Measurements from ENCODE around the gene CCDC141. TPM values are rescaled to one million over a fixed set of nuclear protein-coding genes. Genes with fewer than 3 reads are reported as not detected.
A peak's percentile ranks its signal among the peaks of the same experiment; 100 is the strongest.
"Not testable (repeated sequence)": the region's sequence is repeated elsewhere in the genome, so short reads cannot be mapped to it uniquely, and the experiment has no call there.

CCDC141 gene, protein sequence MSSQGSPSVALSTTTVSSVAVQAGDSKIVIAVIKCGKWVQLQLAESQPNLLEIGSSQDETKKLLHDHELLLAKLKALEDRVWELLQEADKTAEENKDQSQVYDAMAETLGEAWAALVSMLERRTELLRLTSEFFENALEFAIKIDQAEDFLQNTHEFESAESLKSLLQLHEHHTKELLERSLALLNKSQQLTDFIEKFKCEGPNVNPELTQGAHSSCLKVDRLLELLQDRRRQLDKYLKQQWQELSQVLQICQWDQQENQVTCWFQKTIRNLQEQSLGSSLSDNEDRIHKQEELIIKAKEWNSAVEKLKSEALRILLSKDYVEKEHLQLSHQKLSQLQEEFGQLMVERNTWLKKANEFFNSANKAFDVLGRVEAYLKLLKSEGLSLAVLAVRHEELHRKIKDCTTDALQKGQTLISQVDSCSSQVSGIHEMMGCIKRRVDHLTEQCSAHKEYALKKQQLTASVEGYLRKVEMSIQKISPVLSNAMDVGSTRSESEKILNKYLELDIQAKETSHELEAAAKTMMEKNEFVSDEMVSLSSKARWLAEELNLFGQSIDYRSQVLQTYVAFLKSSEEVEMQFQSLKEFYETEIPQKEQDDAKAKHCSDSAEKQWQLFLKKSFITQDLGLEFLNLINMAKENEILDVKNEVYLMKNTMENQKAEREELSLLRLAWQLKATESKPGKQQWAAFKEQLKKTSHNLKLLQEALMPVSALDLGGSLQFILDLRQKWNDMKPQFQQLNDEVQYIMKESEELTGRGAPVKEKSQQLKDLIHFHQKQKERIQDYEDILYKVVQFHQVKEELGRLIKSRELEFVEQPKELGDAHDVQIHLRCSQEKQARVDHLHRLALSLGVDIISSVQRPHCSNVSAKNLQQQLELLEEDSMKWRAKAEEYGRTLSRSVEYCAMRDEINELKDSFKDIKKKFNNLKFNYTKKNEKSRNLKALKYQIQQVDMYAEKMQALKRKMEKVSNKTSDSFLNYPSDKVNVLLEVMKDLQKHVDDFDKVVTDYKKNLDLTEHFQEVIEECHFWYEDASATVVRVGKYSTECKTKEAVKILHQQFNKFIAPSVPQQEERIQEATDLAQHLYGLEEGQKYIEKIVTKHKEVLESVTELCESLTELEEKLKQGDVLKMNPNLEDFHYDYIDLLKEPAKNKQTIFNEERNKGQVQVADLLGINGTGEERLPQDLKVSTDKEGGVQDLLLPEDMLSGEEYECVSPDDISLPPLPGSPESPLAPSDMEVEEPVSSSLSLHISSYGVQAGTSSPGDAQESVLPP (N-terminal part only)
- 1 to 10 TPM; 1.9 to 2.1 TPM for total RNA-seq

DNA sequence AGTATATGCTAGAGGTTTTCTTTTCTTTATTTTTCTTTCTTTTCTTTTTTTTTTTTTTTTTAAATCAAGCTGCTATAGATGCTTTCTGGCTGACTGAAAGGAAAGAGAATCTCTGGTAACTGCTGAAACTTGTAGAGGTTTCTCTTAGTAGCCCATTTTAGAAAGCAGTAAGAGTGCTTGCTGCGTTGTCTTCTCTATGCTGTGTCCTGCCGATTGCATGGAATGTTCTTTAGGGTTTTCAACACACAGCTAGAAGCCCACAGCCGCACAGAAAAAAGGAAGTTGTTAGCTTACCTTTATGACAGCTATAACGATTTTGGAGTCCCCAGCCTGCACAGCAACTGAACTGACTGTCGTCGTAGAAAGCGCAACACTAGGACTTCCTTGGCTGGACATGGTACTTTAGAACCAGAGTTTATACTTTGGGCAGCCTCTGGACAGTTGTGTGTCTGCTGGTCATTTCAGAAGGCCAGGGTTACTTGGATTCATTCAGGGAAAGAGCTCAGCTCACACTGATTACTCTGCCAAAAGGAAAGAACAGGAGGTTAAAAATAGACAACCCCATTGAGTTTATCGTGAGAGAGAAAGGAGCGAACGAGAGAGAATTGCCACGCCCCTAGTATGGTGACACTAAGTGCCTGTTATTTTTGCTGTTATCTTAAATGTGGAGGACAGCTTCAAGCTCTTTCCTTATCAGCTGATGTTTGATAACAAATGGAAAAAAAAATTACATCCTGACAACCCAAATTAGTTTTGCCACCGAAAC is at the start of gene CCDC141:
TSS of gene CCDC141 (minus strand) at position 592 of the 766 bp plus-strand sequence. CDS start at position 396, 196 bp downstream.
- Mint-ChIP-seq H3K4me3 (peak within 1 kb of the TSS; percentile 76), H3K9me3 (no peaks in the 10 kb centered on the region), H3K36me3 (ENCODE audit: low read depth) (no peaks in the 10 kb centered on the region), H3K27ac (peak within 1 kb of the TSS; percentile 59), H3K4me1 (no peaks in the 10 kb centered on the region), H3K27me3 (no peaks in the 10 kb centered on the region)
- peak; percentile 40 for ATAC-seq (replicated peaks)

DNA sequence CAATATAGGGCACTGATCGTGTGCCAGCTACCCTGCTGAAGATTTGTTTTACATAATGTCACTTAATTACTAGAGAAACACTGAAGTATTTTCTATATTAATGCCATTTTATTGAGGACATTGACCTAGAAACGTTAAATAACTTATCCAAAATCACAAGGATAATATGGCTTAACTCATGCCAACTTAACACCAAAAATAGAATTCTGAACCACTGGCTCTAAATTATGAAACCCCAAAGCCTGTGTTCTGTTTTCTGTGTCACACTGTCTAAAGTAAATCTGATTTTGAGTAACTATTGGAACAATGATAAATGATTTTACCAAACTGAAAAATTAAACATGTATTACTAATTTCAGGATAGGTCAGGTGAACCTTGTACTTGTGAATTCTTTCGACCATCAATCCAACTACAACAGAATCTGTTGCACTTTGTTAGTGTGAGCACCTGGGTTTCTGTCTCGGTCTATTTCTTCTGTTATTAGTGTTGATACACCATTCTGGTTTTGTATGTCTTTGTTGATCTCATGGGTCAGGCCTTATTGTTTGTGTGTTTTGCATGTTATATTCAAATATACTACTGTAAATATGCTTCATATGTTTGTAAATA is 48.2 kb upstream of the CCDC141 start:
- no peak overlapping the region for H3K4me3 Mint-ChIP-seq
- H3K9me3 Mint-ChIP-seq: no peaks in the 10 kb centered on the region
- peaks cover 5% of the 10 kb centered on the region for H3K27me3 Mint-ChIP-seq

DNA sequence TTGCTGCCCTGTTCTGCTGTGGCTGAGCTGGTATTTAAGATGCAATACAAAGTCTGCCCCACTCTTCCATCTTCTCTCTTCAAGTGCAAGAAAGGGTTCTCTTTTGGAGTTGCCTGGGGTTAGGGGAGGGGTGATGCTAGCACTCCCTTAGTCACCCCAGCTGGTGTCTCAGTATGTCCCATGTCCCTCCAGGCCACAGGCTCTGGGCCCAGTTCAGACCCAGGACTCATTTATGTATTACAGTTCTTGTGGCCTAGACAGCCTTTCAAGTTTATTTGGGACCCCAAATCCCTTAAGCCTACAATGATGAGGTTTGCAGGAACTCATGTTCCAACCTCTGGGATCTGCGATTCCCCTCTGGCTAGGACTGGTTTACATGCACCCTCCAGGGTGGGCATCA is 47.2 kb upstream of the CCDC141 start:
- Mint-ChIP-seq H3K27me3 (peaks cover 5% of the 10 kb centered on the region), H3K4me1 (no peaks in the 10 kb centered on the region), H3K27ac (no peak overlapping the region), H3K9me3 (no peaks in the 10 kb centered on the region), H3K36me3 (ENCODE audit: low read depth) (no peaks in the 10 kb centered on the region), H3K4me3 (no peak overlapping the region)
- no peak for ATAC-seq (replicated peaks)

More for the DNA sequence above, 48.2 kb upstream of the CCDC141 start:
- no peak for ATAC-seq (replicated peaks)
- Mint-ChIP-seq H3K27ac (no peak overlapping the region), H3K36me3 (ENCODE audit: low read depth) (no peaks in the 10 kb centered on the region), H3K4me1 (no peaks in the 10 kb centered on the region)

DNA sequence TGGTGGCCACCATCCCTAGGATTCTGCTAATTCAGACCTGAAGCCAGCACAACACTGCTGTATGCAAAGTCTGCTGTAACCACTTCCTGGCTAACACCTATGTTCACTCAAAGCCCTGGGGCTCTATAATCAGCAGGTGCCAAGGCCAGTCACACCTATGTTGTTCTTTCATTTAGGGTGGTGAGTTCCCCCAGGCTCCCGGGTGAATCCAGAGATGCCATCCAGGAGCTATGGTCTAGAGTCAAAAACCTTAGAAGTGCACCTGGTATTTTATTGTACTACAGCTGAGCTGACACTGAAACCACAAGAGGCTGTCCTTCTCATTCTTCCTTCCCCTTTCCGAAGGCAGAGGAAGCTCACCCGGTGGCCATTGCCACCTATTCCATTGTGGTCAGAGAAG is 46.2 kb upstream of the CCDC141 start:
- Mint-ChIP-seq H3K4me1 (no peaks in the 10 kb centered on the region), H3K4me3 (no peak overlapping the region), H3K27ac (no peak overlapping the region), H3K36me3 (ENCODE audit: low read depth) (no peaks in the 10 kb centered on the region), H3K9me3 (no peaks in the 10 kb centered on the region), H3K27me3 (peaks cover 5% of the 10 kb centered on the region)
- peak; percentile 45 for ATAC-seq (replicated peaks)

DNA sequence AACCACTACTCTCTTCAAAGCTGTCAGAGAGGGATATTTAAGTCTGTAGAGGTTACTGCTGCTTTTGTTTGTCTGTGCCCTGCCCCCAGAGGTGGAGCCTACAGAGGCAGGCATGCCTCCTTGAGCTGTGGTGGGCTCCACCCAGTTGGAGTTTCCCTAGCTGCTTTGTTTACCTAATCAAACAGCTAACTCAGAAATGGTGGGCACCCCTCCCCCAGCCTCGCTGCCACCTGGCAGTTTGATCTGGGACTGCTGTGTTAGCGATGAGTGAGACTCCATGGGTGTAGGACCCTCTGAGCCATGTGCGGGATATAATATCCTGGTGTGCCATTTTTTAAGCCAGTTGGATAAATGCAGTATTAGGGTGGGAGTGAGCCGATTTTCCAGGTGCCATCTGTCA is 43.0 kb upstream of the CCDC141 start:
- not testable (repeated sequence) for H3K27ac Mint-ChIP-seq; H3K36me3 Mint-ChIP-seq (ENCODE audit: low read depth); H3K9me3 Mint-ChIP-seq; ATAC-seq (replicated peaks); H3K4me1 Mint-ChIP-seq; H3K4me3 Mint-ChIP-seq; H3K27me3 Mint-ChIP-seq

DNA sequence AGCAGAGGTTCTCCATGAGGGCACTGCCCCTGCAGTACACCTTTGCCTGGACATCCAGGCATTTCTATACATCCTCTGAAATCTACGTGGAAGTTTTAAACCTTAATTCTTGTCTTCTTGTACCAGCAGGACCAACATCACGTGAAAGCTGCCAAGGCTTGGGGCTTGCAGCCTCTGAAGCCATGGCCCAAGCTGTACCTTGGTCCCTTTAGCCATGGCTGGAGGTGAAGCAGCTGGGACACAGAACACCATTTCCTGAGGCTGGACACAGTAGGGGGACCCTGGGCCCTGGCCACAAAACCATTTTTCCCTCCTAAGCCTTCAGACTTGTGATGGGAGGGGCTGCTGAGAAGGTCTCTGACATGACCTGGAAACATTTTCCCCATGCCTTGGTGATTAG is 32.8 kb upstream of the CCDC141 start:
- H3K9me3 Mint-ChIP-seq: peaks cover 12% of the 10 kb centered on the region
- no peaks in the 10 kb centered on the region for H3K4me1 Mint-ChIP-seq
- no peak for ATAC-seq (replicated peaks)
- no peak overlapping the region for H3K27ac Mint-ChIP-seq
- H3K4me3 Mint-ChIP-seq: no peak overlapping the region
- H3K36me3 Mint-ChIP-seq (ENCODE audit: low read depth): no peaks in the 10 kb centered on the region
- no peaks in the 10 kb centered on the region for H3K27me3 Mint-ChIP-seq

DNA sequence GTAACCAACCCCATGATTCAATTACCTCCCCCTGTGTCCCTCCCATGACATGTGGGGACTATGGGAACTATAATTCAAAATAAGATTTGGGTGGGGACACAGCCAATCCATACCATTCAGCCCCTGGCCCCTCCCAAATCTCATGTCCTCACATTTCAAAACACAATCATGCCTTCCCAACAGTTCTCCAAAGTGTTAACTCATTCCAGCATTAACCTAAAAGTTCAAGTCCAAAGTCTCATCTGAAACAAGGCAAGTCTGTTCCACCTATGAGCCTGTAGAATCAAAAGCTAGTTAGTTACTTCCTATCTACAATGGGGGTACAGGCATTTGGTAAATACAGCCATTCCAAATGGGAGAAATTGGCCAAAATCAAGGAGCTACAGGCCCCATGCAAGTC is 32.0 kb upstream of the CCDC141 start:
- ATAC-seq (replicated peaks): no peak
- Mint-ChIP-seq H3K4me1 (no peaks in the 10 kb centered on the region), H3K36me3 (ENCODE audit: low read depth) (no peaks in the 10 kb centered on the region), H3K4me3 (no peak overlapping the region), H3K27ac (no peak overlapping the region), H3K9me3 (peaks cover 17% of the 10 kb centered on the region), H3K27me3 (no peaks in the 10 kb centered on the region)

DNA sequence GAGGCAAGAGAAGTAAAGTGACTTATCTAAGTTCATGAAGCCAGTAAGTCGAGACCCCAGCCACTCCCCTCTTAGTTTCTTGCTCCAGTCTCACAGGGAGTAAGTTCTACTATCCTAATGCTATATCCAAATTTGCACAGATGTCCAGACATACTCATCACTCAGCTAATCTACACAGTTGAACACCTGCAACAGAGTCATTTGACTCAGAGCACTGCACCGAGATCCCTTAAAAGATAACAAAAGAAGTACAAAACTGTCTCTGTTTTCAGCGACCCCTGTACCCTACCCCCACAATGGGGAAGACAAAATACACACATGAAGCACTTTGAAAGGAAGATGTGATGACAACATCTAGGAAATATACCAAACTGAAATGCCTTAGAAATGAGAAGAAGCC is 22.6 kb upstream of the CCDC141 start:
- Mint-ChIP-seq H3K27ac (no peak overlapping the region), H3K27me3 (peaks cover 7% of the 10 kb centered on the region), H3K4me1 (no peaks in the 10 kb centered on the region), H3K36me3 (ENCODE audit: low read depth) (no peaks in the 10 kb centered on the region), H3K9me3 (peaks cover 5% of the 10 kb centered on the region), H3K4me3 (no peak overlapping the region)
- ATAC-seq (replicated peaks): no peak

DNA sequence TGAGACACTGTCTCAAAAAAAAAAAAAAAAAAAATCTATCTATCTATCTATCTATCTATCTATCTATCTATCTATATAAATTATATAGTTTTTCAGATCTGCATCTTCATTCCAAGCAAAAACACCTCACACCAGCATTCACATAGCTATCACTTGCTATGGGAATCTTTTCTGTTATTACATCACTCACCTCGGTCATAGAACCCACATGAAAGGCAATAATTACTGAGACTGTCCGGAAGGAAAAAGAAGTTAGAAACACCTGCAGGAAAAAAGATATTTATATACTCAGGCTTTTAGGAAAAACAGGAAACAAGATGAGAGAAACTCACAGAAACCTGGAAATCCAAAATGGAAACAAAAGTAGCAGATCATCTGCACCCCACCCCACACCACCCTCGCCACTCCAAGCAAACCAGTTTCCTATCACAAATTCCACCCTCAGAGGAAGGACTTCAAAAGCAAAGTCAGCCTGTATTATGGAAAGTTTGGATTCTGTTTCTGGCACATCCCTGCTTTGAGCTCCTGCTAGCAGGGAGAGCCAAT is 21.9 kb upstream of the CCDC141 start:
- peaks cover under 1% of the 10 kb centered on the region for H3K9me3 Mint-ChIP-seq
- no peaks in the 10 kb centered on the region for H3K36me3 Mint-ChIP-seq (ENCODE audit: low read depth)
- H3K4me3 Mint-ChIP-seq: no peak overlapping the region
- H3K4me1 Mint-ChIP-seq: no peaks in the 10 kb centered on the region
- ATAC-seq (replicated peaks): no peak
- H3K27me3 Mint-ChIP-seq: peaks cover 7% of the 10 kb centered on the region
- H3K27ac Mint-ChIP-seq: no peak overlapping the region

DNA sequence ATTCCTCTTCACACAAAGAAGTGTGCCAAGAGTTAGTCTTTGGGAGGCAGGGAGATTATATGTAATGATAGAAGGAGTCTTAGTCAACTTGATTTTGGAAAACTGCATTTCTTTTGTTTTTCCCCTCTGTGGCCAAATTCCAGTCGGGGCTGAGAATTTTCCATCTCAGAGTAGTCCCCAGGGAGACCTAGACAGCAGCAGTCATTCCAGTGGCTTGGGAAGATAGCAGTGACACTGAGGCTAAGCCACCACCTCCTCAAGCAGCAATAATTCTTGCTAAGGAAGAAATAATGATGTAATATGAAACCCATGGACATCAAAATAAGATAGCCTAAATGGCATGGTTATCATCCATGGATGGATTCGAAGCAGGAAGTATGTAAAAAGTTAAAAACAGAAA is 21.0 kb upstream of the CCDC141 start:
- H3K4me3 Mint-ChIP-seq: no peak overlapping the region
- peaks cover 7% of the 10 kb centered on the region for H3K27me3 Mint-ChIP-seq
- no peaks in the 10 kb centered on the region for H3K9me3 Mint-ChIP-seq
- H3K27ac Mint-ChIP-seq: no peak overlapping the region
- H3K36me3 Mint-ChIP-seq (ENCODE audit: low read depth): no peaks in the 10 kb centered on the region
- ATAC-seq (replicated peaks): no peak
- H3K4me1 Mint-ChIP-seq: no peaks in the 10 kb centered on the region

DNA sequence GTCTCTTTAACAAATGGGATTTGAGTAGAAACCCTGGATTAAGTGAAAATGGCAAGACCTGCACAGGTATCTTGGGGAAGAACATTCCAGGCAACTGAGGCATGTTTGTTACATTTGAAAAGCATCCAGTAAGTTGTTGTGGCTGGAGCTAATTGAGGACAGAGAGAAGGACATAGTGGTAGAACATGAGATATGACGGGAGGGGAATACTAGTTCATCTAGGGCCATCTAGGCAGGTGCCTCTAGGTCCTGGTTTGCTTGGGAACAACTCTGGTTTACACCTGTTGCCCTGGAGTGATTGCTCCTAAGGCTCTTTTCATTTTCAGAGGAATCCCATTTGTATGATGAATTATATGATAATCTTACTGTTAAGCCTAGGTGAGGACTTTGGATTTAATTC is 19.7 kb upstream of the CCDC141 start:
- Mint-ChIP-seq H3K4me3 (no peak overlapping the region), H3K27me3 (peaks cover 7% of the 10 kb centered on the region), H3K4me1 (no peaks in the 10 kb centered on the region), H3K27ac (no peak overlapping the region), H3K9me3 (peaks cover 3% of the 10 kb centered on the region), H3K36me3 (ENCODE audit: low read depth) (no peaks in the 10 kb centered on the region)
- ATAC-seq (replicated peaks): no peak

DNA sequence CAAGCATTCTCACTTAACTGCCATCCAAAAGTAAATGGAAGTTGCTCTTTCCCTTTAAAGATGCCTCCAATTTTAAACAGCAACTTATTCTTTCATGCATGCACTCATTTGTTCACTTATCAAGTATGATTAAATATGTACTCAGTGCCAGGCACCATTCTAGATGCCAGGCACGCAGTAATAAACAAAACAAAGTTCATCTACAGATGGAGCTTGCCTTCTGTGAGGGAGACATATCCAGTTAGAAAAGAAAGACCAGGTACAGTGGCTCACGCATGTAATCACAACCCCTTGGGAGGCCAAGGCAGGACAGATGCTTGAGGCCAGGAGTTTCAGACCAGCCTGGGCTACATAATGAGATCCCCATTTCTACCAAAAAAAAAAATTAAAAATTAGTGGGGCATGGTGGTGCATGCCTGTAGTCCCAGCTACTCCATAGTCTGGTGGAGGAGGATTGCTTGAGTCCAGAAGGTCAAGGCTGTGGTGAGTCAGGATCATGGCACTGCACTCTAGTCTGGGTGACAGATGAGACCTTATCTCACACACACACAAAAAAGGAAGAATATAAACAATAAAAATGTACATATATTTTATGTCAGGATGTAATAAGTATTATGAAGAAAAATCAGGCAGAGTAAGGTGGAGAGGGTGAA is 19.2 kb upstream of the CCDC141 start:
- H3K4me1 Mint-ChIP-seq: no peaks in the 10 kb centered on the region
- H3K9me3 Mint-ChIP-seq: peaks cover 3% of the 10 kb centered on the region
- peaks cover 7% of the 10 kb centered on the region for H3K27me3 Mint-ChIP-seq
- H3K27ac Mint-ChIP-seq: no peak overlapping the region
- H3K4me3 Mint-ChIP-seq: no peak overlapping the region
- ATAC-seq (replicated peaks): no peak
- no peaks in the 10 kb centered on the region for H3K36me3 Mint-ChIP-seq (ENCODE audit: low read depth)
